Body of pancreas (tissue), 4 donors: Measurements from ENCODE around the gene ADAMTS13. TPM values are rescaled to one million over a fixed set of nuclear protein-coding genes. Genes with fewer than 3 reads are reported as not detected.

Experiments used
- ATAC-seq: fragments of 150-250 bp; one replicate; pipeline ENCODE4 v1.9.1; 2016
- DNase-seq, 4 donors: peaks; one replicate each; pipeline ENCODE4 v3.0.0-alpha.2; 2019
- H3K27ac ChIP-seq, 4 donors: fragments of 200-600 bp; sonication (generic); 1 replicate in 3 of 4; 2 replicates in 1 of 4; pipeline versions ENCODE4 v1.5.1 to v1.6.1; 2016 to 2019; ENCODE audit warnings: mild to moderate bottlenecking in 1 of 4, mixed read lengths in 1 of 4, moderate library complexity in 1 of 4
- H3K27me3 ChIP-seq, 2 donors: fragments of 200-600 bp; sonication (generic); one replicate each; pipeline ENCODE4 v1.6.0; 2016; ENCODE audit warnings: mild to moderate bottlenecking in 1 of 2
- H3K36me3 ChIP-seq, 2 donors: fragments of 200-600 bp; sonication (generic); replicated peaks in 1 of 2; 2 replicates each; pipeline ENCODE4 v1.5.1; 2016; ENCODE audit warnings: low read depth in 2 of 2; ENCODE audit not compliant: insufficient read depth in 1 of 2
- H3K4me1 ChIP-seq: fragments of 200-600 bp; sonication (generic); one replicate; pipeline ENCODE4 v1.6.0; 2016
- H3K4me3 ChIP-seq, 2 donors: fragments of 200-600 bp; sonication (generic); 1 replicate in 1 of 2; 2 replicates in 1 of 2; pipeline ENCODE4 v1.5.1; 2016 to 2019
- H3K9me3 ChIP-seq, 3 donors: fragments of 200-600 bp; sonication (generic); 1 replicate in 2 of 3; 2 replicates in 1 of 3; pipeline ENCODE4 v1.5.1; 2016
- POLR2A ChIP-seq, 3 donors: fragments of 450-650 bp; IDR thresholded peaks; one replicate each; pipeline ENCODE4 v1.6.1; 2016; ENCODE audit warnings: antibody characterized with exemption in 3 of 3, mild to moderate bottlenecking in 2 of 3
- WGBS, 2 donors: methylation state at CpG; one replicate each; pipeline ENCODE4 v1.1.5; 2017; 5-methylcytosine and 5-hydroxymethylcytosine counted together
- intact Hi-C: fragments of 100-400 bp; cut with DNase I; formaldehyde crosslinking; loops from one replicate; pipeline ENCODE4 v1.15.1; 2023
- total RNA-seq, 2 donors: library from RNA; depleted of rRNA; stranded (reverse); fragments of >200 nt; gene quantifications; one replicate each; pipeline ENCODE4 v1.1.0, GENCODE V29; 2016
- TF ChIP-seq, protein P1 (sequence below), 7 experiments: fragments of 450-650 bp in 4 of 7; fragments of 200-600 bp in 3 of 7; sonication (generic) in 3 of 7; IDR thresholded peaks; one replicate each; pipeline ENCODE4 v1.5.1; 2016 to 2019; ENCODE audit warnings: antibody characterized with exemption in 7 of 7

ADAMTS13 gene
- total RNA-seq, 2 donors from 2014 or later, result 2.3 to 5.6 TPM

DNA sequence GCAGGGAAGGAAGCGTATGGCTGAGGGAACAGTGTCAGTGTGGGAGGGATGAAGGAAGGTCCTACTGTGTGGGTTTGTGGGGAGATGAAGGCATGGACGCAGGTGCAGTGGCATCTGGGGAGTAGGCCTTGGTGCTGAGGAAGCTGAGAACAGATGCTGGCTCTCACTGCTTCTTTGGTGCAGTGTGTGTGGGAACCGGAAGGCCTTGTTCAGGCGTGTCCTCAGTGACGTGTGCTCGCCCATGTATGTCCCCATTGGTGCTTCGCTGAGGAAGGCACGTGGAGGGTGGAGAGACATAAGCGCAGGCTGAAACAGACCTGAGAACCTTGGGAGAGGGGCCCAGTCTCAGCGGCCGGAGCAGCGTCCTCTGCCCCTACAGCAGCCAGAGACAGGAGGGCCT lies 18.7 kb downstream of the ADAMTS13 start:
- Histone ChIP-seq H3K4me1 (no peaks in the 10 kb centered on the region), H3K27me3 (no peaks in the 10 kb centered on the region), H3K36me3 (no peaks in the 10 kb centered on the region), H3K4me3 (no peak overlapping the region), H3K27ac (no peak overlapping the region), H3K9me3 (no peaks in the 10 kb centered on the region)
- TF ChIP-seq POLR2A (IDR thresholded peaks at IDR 0.05), result no peak
- TF ChIP-seq, protein P1, sequence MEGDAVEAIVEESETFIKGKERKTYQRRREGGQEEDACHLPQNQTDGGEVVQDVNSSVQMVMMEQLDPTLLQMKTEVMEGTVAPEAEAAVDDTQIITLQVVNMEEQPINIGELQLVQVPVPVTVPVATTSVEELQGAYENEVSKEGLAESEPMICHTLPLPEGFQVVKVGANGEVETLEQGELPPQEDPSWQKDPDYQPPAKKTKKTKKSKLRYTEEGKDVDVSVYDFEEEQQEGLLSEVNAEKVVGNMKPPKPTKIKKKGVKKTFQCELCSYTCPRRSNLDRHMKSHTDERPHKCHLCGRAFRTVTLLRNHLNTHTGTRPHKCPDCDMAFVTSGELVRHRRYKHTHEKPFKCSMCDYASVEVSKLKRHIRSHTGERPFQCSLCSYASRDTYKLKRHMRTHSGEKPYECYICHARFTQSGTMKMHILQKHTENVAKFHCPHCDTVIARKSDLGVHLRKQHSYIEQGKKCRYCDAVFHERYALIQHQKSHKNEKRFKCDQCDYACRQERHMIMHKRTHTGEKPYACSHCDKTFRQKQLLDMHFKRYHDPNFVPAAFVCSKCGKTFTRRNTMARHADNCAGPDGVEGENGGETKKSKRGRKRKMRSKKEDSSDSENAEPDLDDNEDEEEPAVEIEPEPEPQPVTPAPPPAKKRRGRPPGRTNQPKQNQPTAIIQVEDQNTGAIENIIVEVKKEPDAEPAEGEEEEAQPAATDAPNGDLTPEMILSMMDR (IDR thresholded peaks at IDR 0.05), result no peak
- intact Hi-C loops, result no loop called here
- DNase-seq, result no peak
- 88 to 93% methylated on average over 11 to 12 of the region's 12 CpGs for WGBS, 2 donors
- no peak for ATAC-seq

DNA sequence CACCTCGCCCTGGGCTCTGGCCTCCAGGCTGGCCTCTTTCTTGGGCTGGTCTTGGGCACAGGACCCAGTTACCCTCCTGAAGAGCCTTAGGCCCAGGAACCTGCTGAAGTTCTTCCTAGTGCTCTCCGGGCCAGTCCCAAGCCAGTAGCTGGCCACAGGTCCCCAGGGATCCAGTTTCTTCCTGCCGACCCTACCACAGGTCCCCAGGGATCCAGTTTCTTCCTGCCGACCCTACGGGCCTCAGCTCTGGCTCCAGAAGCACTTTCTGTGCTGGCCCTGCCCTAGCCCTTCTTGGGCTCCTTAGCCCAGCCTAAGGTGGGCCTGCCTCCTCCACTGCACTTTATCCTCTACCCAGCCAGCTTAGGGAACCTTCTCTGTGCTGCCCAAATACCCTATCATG lies 19.4 kb downstream of the ADAMTS13 start:
- ATAC-seq (no peak), DNase-seq (no peak)
- Histone ChIP-seq H3K4me1 (no peaks in the 10 kb centered on the region), H3K27me3 (no peaks in the 10 kb centered on the region), H3K27ac (no peak overlapping the region), H3K9me3 (no peaks in the 10 kb centered on the region), H3K4me3 (no peak overlapping the region), H3K36me3 (no peaks in the 10 kb centered on the region)
- TF ChIP-seq POLR2A (IDR thresholded peaks at IDR 0.05), result no peak
- TF ChIP-seq, protein P1 (IDR thresholded peaks at IDR 0.05), result no peak
- WGBS, 2 donors, result 68 to 75% methylated on average over 4 to 5 of the region's 5 CpGs
- intact Hi-C loops, result no loop called here

DNA sequence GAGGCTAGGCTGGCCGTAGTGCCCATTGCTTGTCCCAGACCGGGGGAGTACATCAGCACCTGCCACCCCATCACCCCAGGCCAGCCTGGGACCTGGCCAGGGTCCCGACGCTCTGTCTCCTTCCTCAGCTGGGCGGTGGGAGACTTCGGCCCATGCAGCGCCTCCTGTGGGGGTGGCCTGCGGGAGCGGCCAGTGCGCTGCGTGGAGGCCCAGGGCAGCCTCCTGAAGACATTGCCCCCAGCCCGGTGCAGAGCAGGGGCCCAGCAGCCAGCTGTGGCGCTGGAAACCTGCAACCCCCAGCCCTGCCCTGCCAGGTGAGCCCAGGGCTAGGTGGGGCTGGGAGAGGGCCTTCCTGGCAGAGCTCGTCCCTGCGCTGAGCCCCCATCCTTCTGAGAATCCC lies 21.1 kb downstream of the ADAMTS13 start:
- no peaks in the 10 kb centered on the region for H3K4me1 ChIP-seq
- 82 to 100% methylated on average over 1 to 11 of the region's 15 CpGs for WGBS, 2 donors
- no peaks in the 10 kb centered on the region for H3K36me3 ChIP-seq
- DNase-seq (no peak), ATAC-seq (no peak)
- H3K27me3 ChIP-seq, result no peaks in the 10 kb centered on the region
- intact Hi-C loops, result no loop called here
- no peak for TF ChIP-seq POLR2A (IDR thresholded peaks at IDR 0.05)
- TF ChIP-seq, protein P1 (IDR thresholded peaks at IDR 0.05), result no peak
- H3K4me3 ChIP-seq, result no peak overlapping the region
- no peak overlapping the region for H3K27ac ChIP-seq
- no peaks in the 10 kb centered on the region for H3K9me3 ChIP-seq

DNA sequence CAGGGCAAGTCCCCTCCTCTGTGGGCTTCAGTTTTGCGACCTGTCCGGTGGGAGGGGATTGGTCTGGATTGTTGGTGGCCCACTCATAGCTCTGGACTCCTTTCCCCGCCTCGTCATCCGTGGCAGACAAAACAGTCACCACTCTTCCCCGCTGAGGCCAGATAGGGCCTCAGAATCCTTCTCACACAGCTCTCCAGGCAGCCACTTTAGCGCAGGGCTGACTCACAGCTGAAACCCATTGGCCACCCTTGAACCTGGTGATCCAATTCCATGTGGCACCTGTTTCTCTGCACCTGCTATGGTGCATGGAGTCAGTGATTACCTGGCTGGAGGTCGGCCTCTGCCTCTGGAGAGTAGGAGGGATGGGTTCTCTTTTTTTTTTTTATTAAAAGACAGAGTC lies 21.8 kb downstream of the ADAMTS13 start:
- TF ChIP-seq, protein P1 (IDR thresholded peaks at IDR 0.05), result no peak
- no peak for TF ChIP-seq POLR2A (IDR thresholded peaks at IDR 0.05)
- WGBS, 2 donors, result 88 to 93% methylated on average over 3 to 8 of the region's 8 CpGs
- H3K4me3 ChIP-seq, result no peak overlapping the region
- no peaks in the 10 kb centered on the region for H3K36me3 ChIP-seq
- intact Hi-C loops, result no loop called here
- no peaks in the 10 kb centered on the region for H3K27me3 ChIP-seq
- DNase-seq (no peak), ATAC-seq (no peak)
- no peak overlapping the region for H3K27ac ChIP-seq
- H3K9me3 ChIP-seq, result no peaks in the 10 kb centered on the region
- no peaks in the 10 kb centered on the region for H3K4me1 ChIP-seq

DNA sequence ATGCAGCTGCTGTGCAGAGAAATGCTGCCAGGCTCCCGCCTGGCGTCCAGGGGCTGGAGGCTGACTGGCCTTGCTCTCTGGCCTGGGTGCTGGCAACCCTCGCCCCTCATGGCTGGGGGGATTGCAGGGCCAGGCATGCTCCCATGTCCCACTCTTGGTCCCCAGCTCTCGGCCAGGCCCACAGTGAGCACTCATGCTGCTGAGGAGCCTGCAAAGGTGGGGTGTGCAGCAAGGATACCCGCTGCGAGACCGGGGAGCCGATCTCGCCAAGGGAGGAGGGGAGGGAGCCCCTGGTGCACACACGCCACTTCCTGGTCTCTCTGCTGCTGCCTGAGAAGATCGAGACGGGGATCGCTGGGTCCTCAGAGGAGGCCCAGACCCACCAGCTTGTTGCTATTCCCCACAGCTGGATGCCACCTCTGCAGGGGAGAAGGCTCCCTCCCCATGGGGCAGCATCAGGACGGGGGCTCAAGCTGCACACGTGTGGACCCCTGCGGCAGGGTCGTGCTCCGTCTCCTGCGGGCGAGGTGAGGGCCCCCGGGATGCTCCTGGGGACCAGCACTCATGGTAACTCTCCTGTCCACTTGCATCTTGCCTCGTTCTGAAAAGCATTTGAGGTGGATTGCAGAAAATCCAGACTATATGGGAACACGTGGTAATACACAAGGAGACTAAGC lies 23.3 kb downstream of the ADAMTS13 start:
- ATAC-seq, result no peak
- Histone ChIP-seq H3K9me3 (no peaks in the 10 kb centered on the region), H3K27ac (no peak overlapping the region), H3K36me3 (no peaks in the 10 kb centered on the region), H3K4me3 (no peak overlapping the region), H3K4me1 (peaks cover 3% of the 10 kb centered on the region), H3K27me3 (no peaks in the 10 kb centered on the region)
- no peak for TF ChIP-seq POLR2A (IDR thresholded peaks at IDR 0.05)
- TF ChIP-seq, protein P1 (IDR thresholded peaks at IDR 0.05), result no peak
- 74 to 82% methylated on average over 21 of the region's 23 CpGs for WGBS, 2 donors
- intact Hi-C loops, result no loop called here
- DNase-seq, result no peak
